HG02623 (cell line): Measurements from ENCODE around the gene CYP27C1.

Experiments
- ATAC-seq: cut with Tn5 transposase; IDR thresholded peaks from one replicate; pipeline ENCODE4 v1.9.1; 2021; ENCODE audit warnings: moderate library complexity; ENCODE audit not compliant: unreplicated experiment

Gene CYP27C1

DNA sequence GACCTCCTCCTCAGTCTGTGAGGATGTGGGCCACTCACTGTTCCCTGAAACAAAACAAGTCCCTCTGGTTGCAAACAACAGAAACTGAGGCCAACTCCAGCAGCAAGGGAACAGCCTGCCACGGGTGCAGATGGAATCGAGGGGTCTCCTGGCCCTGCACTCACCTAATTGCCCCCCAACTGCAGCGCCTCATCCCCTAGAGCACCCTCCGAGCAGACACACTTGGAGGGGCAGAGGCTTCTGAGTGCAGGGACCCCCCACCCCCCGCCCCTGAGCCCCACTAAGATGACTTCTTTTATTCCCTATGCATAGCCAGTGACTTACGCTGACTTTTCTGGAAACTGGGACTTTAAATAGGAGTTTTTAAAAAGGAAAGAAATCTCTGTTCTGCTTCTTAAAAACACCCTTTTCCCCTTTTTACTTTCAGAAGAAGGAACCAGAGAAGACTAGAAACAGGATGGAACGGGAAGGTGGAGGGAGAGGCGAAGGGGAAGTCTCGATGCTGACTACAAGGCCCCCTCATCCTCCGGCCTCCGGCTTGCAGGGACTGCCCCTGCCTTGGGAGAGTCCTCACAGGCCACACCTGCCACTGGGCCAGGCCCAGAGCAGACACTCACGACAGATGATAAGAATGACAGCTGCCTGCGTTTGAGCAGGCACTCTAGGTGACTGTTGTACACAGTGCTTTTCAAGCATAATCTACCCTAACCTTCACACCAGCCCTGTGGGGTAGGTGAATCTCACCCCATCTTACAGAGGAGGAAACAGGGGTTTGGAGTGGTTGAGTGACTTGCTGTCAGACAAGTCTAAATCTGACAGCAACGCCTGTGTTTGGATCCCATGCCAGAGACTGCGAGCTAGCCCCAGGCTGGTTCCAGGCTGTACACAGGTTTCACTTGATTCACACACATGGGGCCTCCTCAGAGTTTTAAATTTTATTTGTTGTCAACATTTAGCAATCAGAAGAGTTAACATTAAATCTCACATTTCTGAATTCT is 85.0 kb downstream of the CYP27C1 start:
- ATAC-seq = no peak

DNA sequence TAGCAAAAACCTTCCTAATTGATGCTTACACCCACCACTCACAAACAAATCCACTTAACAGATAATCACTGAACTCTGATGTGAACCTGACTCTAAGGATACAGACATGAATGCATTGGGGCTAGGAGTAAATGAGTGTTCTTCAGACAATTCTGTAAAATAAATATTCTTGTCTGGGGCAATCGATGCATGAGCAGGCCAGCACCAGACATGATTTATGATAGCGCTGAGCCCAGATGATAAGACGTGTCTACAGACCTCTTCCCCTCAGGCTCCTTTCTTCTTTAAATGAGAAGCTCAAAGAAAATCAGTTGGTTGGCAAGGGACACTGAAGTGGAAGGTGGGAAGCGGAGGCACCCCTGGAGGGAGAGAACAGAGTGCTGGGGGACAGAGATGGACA is 85.9 kb downstream of the CYP27C1 start:
- ATAC-seq = no peak
